HCT116 (cell line): ENCODE data around the gene RBM28. TPM values are rescaled to one million over a fixed set of nuclear protein-coding genes. Genes with fewer than 3 reads are reported as not detected.

Experiments
- ATAC-seq: fragments of 200-7000 bp; cut with Tn5 transposase; 2 replicates; pipeline ENCODE4 v1.9.1; 2020; ENCODE audit warnings: mild to moderate bottlenecking, moderate library complexity
- BruUV-seq: library from RNA; stranded (reverse); fragments of 400-500 nt; replicated peaks from 2 replicates; lab custom pipeline; 2021; lab: Mats Ljungman, UMichigan
- CTCF ChIA-PET: fragments of 300-600 bp; sonication (Branson Sonifier 250); formaldehyde crosslinking; loops from one replicate; lab custom pipeline; 2021; ENCODE audit warnings: antibody characterized with exemption; lab: Charles Lee
- POLR2A ChIA-PET: fragments of 300-600, 350-600 bp; sonication (Branson Sonifier 250); formaldehyde crosslinking; loops from one replicate; lab custom pipeline; 2021; ENCODE audit warnings: antibody characterized with exemption; lab: Charles Lee
- RAD21 ChIA-PET, 2 experiments: fragments of 300-600 bp; sonication (Branson Sonifier 250); formaldehyde crosslinking; loops; one replicate each; lab custom pipeline; 2023; ENCODE audit warnings: low total read pairs in 2 of 2; ENCODE audit not compliant: uncharacterized antibody in 2 of 2, unreplicated experiment in 2 of 2, low non-redundant PET in 1 of 2; lab: Charles Lee
- DNase-seq: peaks from one replicate; pipeline ENCODE4 v3.0.0-alpha.2; 2010; ENCODE audit warnings: low read depth, low spot score
- H2AFZ ChIP-seq: fragments of 200-600 bp; shearing (Covaris generic), sonication (generic); 2 replicates; pipeline ENCODE4 v1.6.1; 2017; ENCODE audit warnings: low read depth, mixed run types, mixed read lengths, antibody characterized with exemption, low read length; ENCODE audit not compliant: poor library complexity, severe bottlenecking
- H3K27ac ChIP-seq: 2 replicates; pipeline ENCODE4 v1.5.1; 2012; ENCODE audit warnings: low read depth, low read length
- H3K27me3 ChIP-seq: fragments of 200-600 bp; sonication (generic); 2 replicates; pipeline ENCODE4 v1.6.1; 2016; ENCODE audit warnings: mixed run types, low read length, mixed read lengths; ENCODE audit not compliant: insufficient read depth
- H3K36me3 ChIP-seq, 2 experiments: fragments of 200-500 bp in 1 of 2; fragments of 200-600 bp in 1 of 2; sonication (Bioruptor generic) in 1 of 2; sonication (generic) in 1 of 2; 2 replicates each; pipeline versions ENCODE4 v1.5.1 to v1.6.1; 2014 to 2016; ENCODE audit warnings: low read length in 2 of 2, inconsistent platforms in 1 of 2, mixed read lengths in 1 of 2, mixed run types in 1 of 2; ENCODE audit not compliant: insufficient read depth in 2 of 2, control insufficient read depth in 1 of 2
- H3K4me1 ChIP-seq, 2 experiments: fragments of 200-600 bp in 1 of 2; sonication (generic) in 1 of 2; 2 replicates each; pipeline versions ENCODE4 v1.5.1 to v1.6.1; 2012 to 2017; ENCODE audit warnings: low read length in 2 of 2, inconsistent platforms in 1 of 2, mild to moderate bottlenecking in 1 of 2, mixed read lengths in 1 of 2, mixed run types in 1 of 2, moderate library complexity in 1 of 2; ENCODE audit not compliant: insufficient read depth in 2 of 2, control insufficient read depth in 1 of 2
- H3K4me2 ChIP-seq: fragments of 200-600 bp; sonication (generic); 2 replicates; pipeline ENCODE4 v1.6.1; 2017; ENCODE audit warnings: mixed run types, low read length, mixed read lengths
- H3K4me3 ChIP-seq, 2 experiments: fragments of 200-600 bp in 1 of 2; sonication (generic) in 1 of 2; replicated peaks in 1 of 2; 2 replicates each; pipeline ENCODE4 v1.5.1; 2011 to 2016; ENCODE audit warnings: low read length in 2 of 2, control low read depth in 1 of 2, low read depth in 1 of 2, mild to moderate bottlenecking in 1 of 2, mixed read lengths in 1 of 2, mixed run types in 1 of 2
- H3K79me2 ChIP-seq: fragments of 200-600 bp; sonication (generic); 2 replicates; pipeline ENCODE4 v1.6.1; 2017; ENCODE audit warnings: mild to moderate bottlenecking, mixed run types, low read length, moderate library complexity, mixed read lengths; ENCODE audit not compliant: insufficient read depth
- H3K9ac ChIP-seq: fragments of 200-600 bp; sonication (generic); 2 replicates; pipeline ENCODE4 v1.6.1; 2016; ENCODE audit warnings: low read length, mixed read lengths
- H3K9me2 ChIP-seq: fragments of 200-600 bp; sonication (generic), shearing (Covaris generic); 2 replicates; pipeline ENCODE4 v1.6.1; 2017; ENCODE audit warnings: mixed run types, mild to moderate bottlenecking, moderate library complexity; ENCODE audit not compliant: insufficient read depth
- H3K9me3 ChIP-seq, 2 experiments: fragments of 200-500 bp in 1 of 2; fragments of 200-600 bp in 1 of 2; sonication (Bioruptor generic) in 1 of 2; sonication (generic) in 1 of 2; 2 replicates each; pipeline ENCODE4 v1.6.1; 2014 to 2017; ENCODE audit warnings: low read length in 2 of 2, mixed read lengths in 2 of 2, inconsistent platforms in 1 of 2, low read depth in 1 of 2, mild to moderate bottlenecking in 1 of 2, mixed run types in 1 of 2, moderate library complexity in 1 of 2; ENCODE audit not compliant: control insufficient read depth in 1 of 2, insufficient read depth in 1 of 2
- H4K20me1 ChIP-seq: fragments of 200-600 bp; sonication (generic), shearing (Covaris generic); 2 replicates; pipeline ENCODE4 v1.6.1; 2017; ENCODE audit warnings: mixed run types, mild to moderate bottlenecking, moderate library complexity; ENCODE audit not compliant: insufficient read depth
- CBX3 ChIP-seq: IDR thresholded peaks from 2 replicates; pipeline ENCODE4 v1.6.1; 2012; ENCODE audit warnings: low read depth
- CEBPB ChIP-seq: IDR thresholded peaks from 2 replicates; pipeline ENCODE4 v1.6.1; 2012; ENCODE audit warnings: low read depth
- EGR1 ChIP-seq: IDR thresholded peaks from 2 replicates; pipeline ENCODE4 v1.6.1; 2012; ENCODE audit warnings: low read depth
- EZH2 ChIP-seq: fragments of 200-600 bp; sonication (generic); IDR thresholded peaks from 2 replicates; pipeline ENCODE4 v1.6.1; 2017; ENCODE audit warnings: antibody characterized with exemption, mixed run types
- JUND ChIP-seq: IDR thresholded peaks from 2 replicates; pipeline ENCODE4 v1.6.1; 2012
- POLR2AphosphoS5 ChIP-seq: IDR thresholded peaks from 2 replicates; pipeline ENCODE4 v1.6.1; 2011; ENCODE audit warnings: mild to moderate bottlenecking, low read depth, low read length, moderate library complexity
- REST ChIP-seq: IDR thresholded peaks from 2 replicates; pipeline ENCODE4 v1.6.1; 2012; ENCODE audit warnings: low read depth
- YY1 ChIP-seq: IDR thresholded peaks from 2 replicates; pipeline ENCODE4 v1.6.1; 2011; ENCODE audit warnings: low read length, low read depth, moderate library complexity, mild to moderate bottlenecking; ENCODE audit not compliant: insufficient replicate concordance; ENCODE audit errors: extremely low read depth
- ZNF274 ChIP-seq: fragments of 200-500 bp; sonication (Bioruptor generic); IDR thresholded peaks from 2 replicates; pipeline ENCODE4 v1.6.1; 2014; ENCODE audit warnings: mild to moderate bottlenecking, low read depth, low read length, inconsistent platforms
- intact Hi-C: fragments of 100-400 bp; cut with micrococcal nuclease; formaldehyde crosslinking; loops from 2 replicates; pipeline ENCODE4 v1.10.0; 2022
- total RNA-seq: library from RNA; stranded (reverse); gene quantifications from one replicate; pipeline ENCODE4 v1.2.1, GENCODE V29; 2021; ENCODE audit not compliant: unreplicated experiment

The RBM28 gene
- total RNA-seq, 1 experiment from 2014 or later, result 66.3 TPM

GRCh38 chr7:128264477-128264876 is 79.2 kb downstream of the RBM28 start:
- no peaks in the 10 kb centered on the region for H3K9me2 ChIP-seq
- ChIA-PET POLR2A (no interaction called here), CTCF (no interaction called here), RAD21 (no interaction called here)
- BruUV-seq, result no TSS peak
- H3K4me3 ChIP-seq, result no peak overlapping the region
- no peak overlapping the region for H3K9ac ChIP-seq
- H2AFZ ChIP-seq, result no peak overlapping the region
- DNase-seq, result no peak
- no peak overlapping the region for H3K27ac ChIP-seq
- no peaks in the 10 kb centered on the region for H3K27me3 ChIP-seq
- H3K4me2 ChIP-seq, result no peak overlapping the region
- no peak for ATAC-seq
- no peaks in the 10 kb centered on the region for H3K79me2 ChIP-seq
- no peaks in the 10 kb centered on the region for H3K9me3 ChIP-seq
- peaks cover 27 to 33% of the 10 kb centered on the region in 2 experiments for H3K4me1 ChIP-seq
- H4K20me1 ChIP-seq, result no peaks in the 10 kb centered on the region
- H3K36me3 ChIP-seq, result no peaks in the 10 kb centered on the region
- intact Hi-C loops, result no loop called here
- TF ChIP-seq CEBPB (no peak), YY1 (no peak), CBX3 (no peak), JUND (no peak), REST (no peak), EZH2 (no peak), POLR2AphosphoS5 (no peak), ZNF274 (no peak)
- TF ChIP-seq, all 23 proteins: peak for 0

- no peak for ATAC-seq
Observed at GRCh38 chr7:128263420-128263819, 80.3 kb downstream of the RBM28 start.

More at GRCh38 chr7:128263420-128263819, 80.3 kb downstream of the RBM28 start:
- POLR2A ChIA-PET, result no interaction called here
- peaks cover 33 to 40% of the 10 kb centered on the region in 2 experiments for H3K4me1 ChIP-seq
- RAD21 ChIA-PET, result no interaction called here
- no peak overlapping the region for H2AFZ ChIP-seq
- H3K9ac ChIP-seq, result no peak overlapping the region
- no peaks in the 10 kb centered on the region for H3K9me3 ChIP-seq
- intact Hi-C loops, result no loop called here
- no peaks in the 10 kb centered on the region for H3K27me3 ChIP-seq
- TF ChIP-seq CEBPB, result no peak
- TF ChIP-seq EGR1, result no peak
- no peak for TF ChIP-seq POLR2AphosphoS5
- no peak overlapping the region for H3K27ac ChIP-seq
- DNase-seq, result no peak
- H3K36me3 ChIP-seq, result no peaks in the 10 kb centered on the region
- H3K4me3 ChIP-seq, result no peak overlapping the region
- no peaks in the 10 kb centered on the region for H3K79me2 ChIP-seq
- BruUV-seq, result no TSS peak
- H4K20me1 ChIP-seq, result no peaks in the 10 kb centered on the region
- CTCF ChIA-PET, result no interaction called here
- no peak overlapping the region for H3K4me2 ChIP-seq
- no peaks in the 10 kb centered on the region for H3K9me2 ChIP-seq
